Measurements from ENCODE around the gene MYBPC2.

Gene MYBPC2

DNA sequence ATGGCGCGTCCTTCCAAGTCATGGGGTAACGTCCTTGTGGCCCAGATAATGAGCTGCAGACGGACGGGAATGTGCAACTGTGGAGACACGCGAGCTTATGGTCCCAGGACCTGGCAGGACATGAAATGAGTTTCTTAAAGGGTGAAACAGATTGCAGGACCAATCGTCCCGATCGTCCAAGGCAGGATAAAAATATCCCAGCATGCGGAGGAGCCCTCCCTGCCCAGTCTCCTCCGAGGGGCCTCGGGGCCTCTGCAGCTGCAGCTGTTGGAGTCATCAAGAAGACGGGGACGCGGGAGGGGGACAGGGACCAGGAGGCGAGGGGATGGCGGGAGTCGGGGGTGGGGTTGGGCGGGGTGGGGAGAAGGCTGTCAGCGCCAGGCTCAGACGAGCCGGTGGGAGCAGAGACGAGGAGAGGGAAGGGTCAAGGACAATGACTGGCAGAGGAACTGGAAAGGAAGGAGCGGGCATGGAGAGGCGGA lies 58.3 kb downstream of the MYBPC2 start:
- H3K79me2 ChIP-seq (ENCODE audit: control insufficient read depth, insufficient read depth, low read length, poor library complexity), result no peaks in the 10 kb centered on the region
- H2BK120ac ChIP-seq (ENCODE audit: insufficient read depth, low read length, poor library complexity), result no peak overlapping the region

DNA sequence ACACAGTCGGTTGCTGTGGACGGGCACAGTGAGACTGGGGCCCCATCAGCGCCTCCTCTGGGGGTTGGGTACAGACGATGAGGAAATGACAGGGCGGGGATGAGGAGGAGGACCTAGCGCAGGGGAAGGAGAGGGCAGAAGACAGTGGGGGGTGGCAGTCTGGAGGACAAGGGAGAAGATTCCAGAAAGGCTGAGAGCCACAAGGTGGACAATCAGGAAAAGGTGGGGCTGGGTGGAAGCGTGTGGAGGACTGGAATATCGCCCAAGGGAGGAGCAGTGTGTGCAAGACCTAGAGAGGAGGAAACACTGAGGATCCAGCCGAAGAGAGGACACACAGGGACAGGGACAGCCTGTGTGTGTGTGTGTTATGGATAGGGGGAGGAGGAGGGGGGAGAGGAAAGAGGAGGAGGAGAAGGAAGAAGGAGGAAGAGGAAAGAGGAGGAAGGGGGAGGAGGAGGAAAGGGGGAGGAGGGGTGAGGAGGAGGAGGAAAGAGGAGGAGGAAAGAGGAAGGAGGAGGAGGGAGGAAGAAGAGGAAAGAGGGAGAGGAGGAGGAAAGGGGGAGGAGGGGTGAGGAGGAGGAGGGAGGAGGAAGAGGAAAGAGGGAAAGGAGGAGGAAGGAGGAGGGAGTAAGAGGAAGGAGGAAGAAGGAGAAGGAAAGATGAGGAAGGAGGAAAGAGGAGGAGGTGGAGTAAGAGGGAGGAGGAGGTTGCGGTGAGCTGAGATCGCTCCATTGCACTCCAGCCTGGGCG lies 59.8 kb downstream of the MYBPC2 start:
- WGBS (ENCODE audit: extremely low coverage, insufficient coverage, insufficient read length), result no CpG with 5 or more reads among the region's 12 CpGs
- Histone ChIP-seq H3K79me2 (ENCODE audit: control insufficient read depth, insufficient read depth, low read length, poor library complexity) (no peaks in the 10 kb centered on the region), H3K4me1 (ENCODE audit: control insufficient read depth in 1 of 2, insufficient read depth in 2 of 2, low read length in 2 of 2) (peaks cover 10 to 24% of the 10 kb centered on the region in 2 experiments), H3K4me2 (ENCODE audit: low read length) (no peak overlapping the region), H2AK5ac (ENCODE audit: low read length) (no peak overlapping the region), H3K27ac (ENCODE audit: low read depth, low read length) (no peak overlapping the region), H3K9ac (ENCODE audit: low read length) (no peak overlapping the region), H3K36me3 (ENCODE audit: control insufficient read depth in 1 of 2, insufficient read depth in 2 of 2, low read length in 2 of 2) (peaks cover 4% of the 10 kb centered on the region in 2 experiments), H3K23ac (ENCODE audit: low read length) (no peak overlapping the region), H4K91ac (ENCODE audit: low read depth, low read length) (no peak overlapping the region), H3K18ac (ENCODE audit: low read length) (no peak overlapping the region), H3K27me3 (ENCODE audit: insufficient read depth, low read length) (peaks cover 2% of the 10 kb centered on the region), H2AFZ (ENCODE audit: insufficient read depth, low read length, poor library complexity) (no peak overlapping the region), H2BK120ac (ENCODE audit: insufficient read depth, low read length, poor library complexity) (no peak overlapping the region), H2BK12ac (ENCODE audit: low read length) (no peak overlapping the region), H4K12ac (ENCODE audit: low read depth, low read length) (no peak overlapping the region), H3K79me1 (ENCODE audit: low read length) (peaks cover 8% of the 10 kb centered on the region), H4K8ac (ENCODE audit: low read depth, low read length) (no peak overlapping the region), H3K4ac (ENCODE audit: low read depth, low read length) (no peak overlapping the region), H3K14ac (ENCODE audit: low read length) (no peak overlapping the region), H3K9me3 (ENCODE audit: insufficient read depth, low read depth, low read length) (peaks cover 4% of the 10 kb centered on the region), H2BK5ac (ENCODE audit: low read depth, low read length, poor library complexity) (no peak overlapping the region), H3K4me3 (ENCODE audit: low read depth, low read length) (no peak overlapping the region)
- DNase-seq, result no peak

More for the DNA sequence above, 58.3 kb downstream of the MYBPC2 start:
- H3K14ac ChIP-seq (ENCODE audit: low read length), result no peak overlapping the region
- H3K4me2 ChIP-seq (ENCODE audit: low read length), result no peak overlapping the region
- no peak overlapping the region for H3K18ac ChIP-seq (ENCODE audit: low read length)
- no peak overlapping the region for H3K4me3 ChIP-seq (ENCODE audit: low read depth, low read length)
- DNase-seq, result no peak
- H3K9me3 ChIP-seq (ENCODE audit: insufficient read depth, low read depth, low read length), result peaks cover 4% of the 10 kb centered on the region
- H4K12ac ChIP-seq (ENCODE audit: low read depth, low read length), result no peak overlapping the region
- no peak overlapping the region for H4K8ac ChIP-seq (ENCODE audit: low read depth, low read length)
- H2AK5ac ChIP-seq (ENCODE audit: low read length), result no peak overlapping the region
- H3K79me1 ChIP-seq (ENCODE audit: low read length), result peaks cover 3% of the 10 kb centered on the region
- H2BK5ac ChIP-seq (ENCODE audit: low read depth, low read length, poor library complexity), result no peak overlapping the region
- H3K27ac ChIP-seq (ENCODE audit: low read depth, low read length), result no peak overlapping the region
- no peak overlapping the region for H3K4ac ChIP-seq (ENCODE audit: low read depth, low read length)
- no CpG with 5 or more reads among the region's 26 CpGs for WGBS (ENCODE audit: extremely low coverage, insufficient coverage, insufficient read length)
- H3K27me3 ChIP-seq (ENCODE audit: insufficient read depth, low read length), result peaks cover 2% of the 10 kb centered on the region
- peaks cover 8 to 16% of the 10 kb centered on the region in 2 experiments for H3K36me3 ChIP-seq (ENCODE audit: control insufficient read depth in 1 of 2, insufficient read depth in 2 of 2, low read length in 2 of 2)
- no peak overlapping the region for H2BK12ac ChIP-seq (ENCODE audit: low read length)
- H3K9ac ChIP-seq (ENCODE audit: low read length), result no peak overlapping the region
- H3K4me1 ChIP-seq (ENCODE audit: control insufficient read depth in 1 of 2, insufficient read depth in 2 of 2, low read length in 2 of 2), result peaks cover 4 to 12% of the 10 kb centered on the region in 2 experiments
- H4K91ac ChIP-seq (ENCODE audit: low read depth, low read length), result no peak overlapping the region
- H2AFZ ChIP-seq (ENCODE audit: insufficient read depth, low read length, poor library complexity), result no peak overlapping the region
- no peak overlapping the region for H3K23ac ChIP-seq (ENCODE audit: low read length)

DNA sequence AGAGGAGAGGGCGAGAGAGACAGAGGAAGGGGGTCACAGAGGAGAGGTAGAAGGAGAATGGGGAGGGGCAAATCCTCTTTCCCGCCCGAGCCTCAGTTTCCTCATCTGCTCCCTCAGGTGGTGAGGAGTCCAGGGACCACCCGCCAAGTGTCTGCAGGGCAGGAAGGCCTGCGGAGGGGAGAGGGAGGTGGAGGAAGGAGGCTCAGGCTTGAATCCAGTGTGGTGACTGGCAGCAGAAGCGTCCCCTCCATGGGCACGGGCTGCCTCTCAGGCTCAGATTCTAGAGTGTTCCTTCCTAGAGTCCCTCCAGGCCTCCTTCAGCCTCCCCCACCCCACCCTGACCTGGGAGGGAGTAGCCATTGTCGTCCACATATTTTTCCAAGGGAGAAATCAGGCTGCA lies 60.5 kb downstream of the MYBPC2 start:
- Histone ChIP-seq H3K4me2 (ENCODE audit: low read length) (no peak overlapping the region), H3K18ac (ENCODE audit: low read length) (no peak overlapping the region), H3K36me3 (ENCODE audit: control insufficient read depth in 1 of 2, insufficient read depth in 2 of 2, low read length in 2 of 2) (peaks cover 4% of the 10 kb centered on the region in 2 experiments), H3K27ac (ENCODE audit: low read depth, low read length) (no peak overlapping the region), H3K4me1 (ENCODE audit: control insufficient read depth in 1 of 2, insufficient read depth in 2 of 2, low read length in 2 of 2) (peaks cover 10 to 24% of the 10 kb centered on the region in 2 experiments), H3K79me1 (ENCODE audit: low read length) (peaks cover 8% of the 10 kb centered on the region), H2BK5ac (ENCODE audit: low read depth, low read length, poor library complexity) (no peak overlapping the region), H3K27me3 (ENCODE audit: insufficient read depth, low read length) (peaks cover 2% of the 10 kb centered on the region), H3K4ac (ENCODE audit: low read depth, low read length) (no peak overlapping the region), H4K12ac (ENCODE audit: low read depth, low read length) (no peak overlapping the region), H2BK120ac (ENCODE audit: insufficient read depth, low read length, poor library complexity) (no peak overlapping the region), H3K23ac (ENCODE audit: low read length) (no peak overlapping the region), H4K91ac (ENCODE audit: low read depth, low read length) (no peak overlapping the region), H2AK5ac (ENCODE audit: low read length) (no peak overlapping the region), H4K8ac (ENCODE audit: low read depth, low read length) (no peak overlapping the region), H3K4me3 (ENCODE audit: low read depth, low read length) (no peak overlapping the region), H3K14ac (ENCODE audit: low read length) (no peak overlapping the region), H2BK12ac (ENCODE audit: low read length) (no peak overlapping the region), H3K79me2 (ENCODE audit: control insufficient read depth, insufficient read depth, low read length, poor library complexity) (no peaks in the 10 kb centered on the region), H3K9ac (ENCODE audit: low read length) (no peak overlapping the region), H2AFZ (ENCODE audit: insufficient read depth, low read length, poor library complexity) (no peak overlapping the region), H3K9me3 (ENCODE audit: insufficient read depth, low read depth, low read length) (peaks cover 4% of the 10 kb centered on the region)
- DNase-seq, result no peak
- WGBS (ENCODE audit: extremely low coverage, insufficient coverage, insufficient read length), result no CpG with 5 or more reads among the region's 8 CpGs

DNA sequence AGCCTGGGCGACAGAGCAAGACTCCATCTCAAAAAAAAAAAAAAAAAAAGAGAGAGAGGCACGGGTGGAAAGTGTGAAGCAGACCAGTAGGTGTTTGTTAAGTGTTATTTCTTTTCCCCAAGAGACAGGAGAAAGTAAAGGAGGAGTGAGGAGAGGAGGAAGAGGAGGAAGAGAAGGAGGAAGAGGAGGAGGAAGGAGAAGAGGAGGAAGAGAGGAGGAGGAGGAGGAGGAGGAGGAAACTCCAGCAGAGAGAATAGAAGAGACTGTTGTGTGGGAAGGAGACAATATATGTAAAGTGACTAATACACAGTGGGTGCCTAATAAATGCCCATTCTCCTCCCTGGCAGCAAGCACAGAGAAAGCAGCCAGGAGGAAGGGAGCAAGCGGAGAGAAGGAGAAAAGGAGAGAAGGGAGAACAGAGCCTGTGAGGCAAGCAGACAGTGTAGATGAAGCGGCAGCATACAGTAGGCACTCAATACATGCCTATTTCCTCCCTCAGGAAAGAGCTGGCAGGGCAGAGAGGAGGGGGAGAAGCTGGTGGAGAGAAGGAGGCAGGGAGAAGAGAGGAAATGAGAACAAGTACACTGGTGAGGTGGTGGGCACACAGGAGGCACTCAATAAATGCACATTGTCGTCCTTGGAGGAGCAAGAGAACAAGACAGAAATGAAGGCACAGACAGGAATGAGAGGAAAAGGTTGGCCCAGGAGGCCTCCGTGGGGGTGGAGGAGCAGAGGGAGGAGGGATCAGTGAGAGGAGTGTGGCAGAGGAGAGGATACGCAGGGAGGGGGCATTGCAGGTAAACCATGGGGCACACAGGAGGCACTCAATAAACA lies 61.7 kb downstream of the MYBPC2 start:
- H2AK5ac ChIP-seq (ENCODE audit: low read length), result no peak overlapping the region
- H3K79me2 ChIP-seq (ENCODE audit: control insufficient read depth, insufficient read depth, low read length, poor library complexity), result no peaks in the 10 kb centered on the region
- H2BK120ac ChIP-seq (ENCODE audit: insufficient read depth, low read length, poor library complexity), result no peak overlapping the region
- no peak overlapping the region for H3K14ac ChIP-seq (ENCODE audit: low read length)
- peaks cover 2% of the 10 kb centered on the region for H3K27me3 ChIP-seq (ENCODE audit: insufficient read depth, low read length)
- no peak overlapping the region for H2BK5ac ChIP-seq (ENCODE audit: low read depth, low read length, poor library complexity)
- H3K9me3 ChIP-seq (ENCODE audit: insufficient read depth, low read depth, low read length), result peaks cover 4% of the 10 kb centered on the region
- H4K91ac ChIP-seq (ENCODE audit: low read depth, low read length), result no peak overlapping the region
- no peak overlapping the region for H3K4ac ChIP-seq (ENCODE audit: low read depth, low read length)
- no peak for DNase-seq
- H3K4me1 ChIP-seq (ENCODE audit: control insufficient read depth in 1 of 2, insufficient read depth in 2 of 2, low read length in 2 of 2), result peaks cover 8 to 20% of the 10 kb centered on the region in 2 experiments
- H3K9ac ChIP-seq (ENCODE audit: low read length), result no peak overlapping the region
- no peak overlapping the region for H3K4me2 ChIP-seq (ENCODE audit: low read length)
- no peak overlapping the region for H4K12ac ChIP-seq (ENCODE audit: low read depth, low read length)
- no peak overlapping the region for H2BK12ac ChIP-seq (ENCODE audit: low read length)
- no peak overlapping the region for H3K27ac ChIP-seq (ENCODE audit: low read depth, low read length)
- peaks cover 8% of the 10 kb centered on the region for H3K79me1 ChIP-seq (ENCODE audit: low read length)
- WGBS (ENCODE audit: extremely low coverage, insufficient coverage, insufficient read length), result no CpG with 5 or more reads among the region's 7 CpGs
- no peak overlapping the region for H4K8ac ChIP-seq (ENCODE audit: low read depth, low read length)
- no peak overlapping the region for H3K4me3 ChIP-seq (ENCODE audit: low read depth, low read length)
- no peak overlapping the region for H3K23ac ChIP-seq (ENCODE audit: low read length)
- H3K18ac ChIP-seq (ENCODE audit: low read length), result no peak overlapping the region
- peaks cover 4% of the 10 kb centered on the region in 2 experiments for H3K36me3 ChIP-seq (ENCODE audit: control insufficient read depth in 1 of 2, insufficient read depth in 2 of 2, low read length in 2 of 2)
- no peak overlapping the region for H2AFZ ChIP-seq (ENCODE audit: insufficient read depth, low read length, poor library complexity)

Measured in trophoblast cell (in vitro differentiated cells and primary cell).